Endodermal cell (in vitro differentiated cells): Measurements from ENCODE around the gene NTN3. TPM values are rescaled to one million over a fixed set of nuclear protein-coding genes. Genes with fewer than 3 reads are reported as not detected.

Experiments used
- DNase-seq: peaks from one replicate; pipeline ENCODE4 v3.0.0-alpha.2; 2017
- H3K27ac ChIP-seq: 2 replicates; pipeline ENCODE4 v1.5.1; 2013; ENCODE audit warnings: mild to moderate bottlenecking, low read depth, low read length, moderate library complexity
- H3K27me3 ChIP-seq: 2 replicates; pipeline ENCODE4 v1.6.1; 2013; ENCODE audit warnings: mild to moderate bottlenecking, low read length, moderate library complexity; ENCODE audit not compliant: insufficient read depth, control insufficient read depth, poor library complexity, severe bottlenecking
- H3K36me3 ChIP-seq: 2 replicates; pipeline ENCODE4 v1.7.0; 2013; ENCODE audit warnings: mild to moderate bottlenecking, low read length, moderate library complexity; ENCODE audit not compliant: control insufficient read depth, insufficient read depth
- H3K4me1 ChIP-seq: one replicate; pipeline ENCODE4 v1.7.0; 2013; ENCODE audit warnings: low read length; ENCODE audit not compliant: control insufficient read depth, insufficient read depth
- H3K4me3 ChIP-seq: 2 replicates; pipeline ENCODE4 v1.5.1; 2013; ENCODE audit warnings: mild to moderate bottlenecking, low read length, moderate library complexity
- H3K9ac ChIP-seq: 2 replicates; pipeline ENCODE4 v1.6.1; 2013; ENCODE audit warnings: mild to moderate bottlenecking, low read length, moderate library complexity; ENCODE audit not compliant: poor library complexity, severe bottlenecking; ENCODE audit errors: extremely low read depth
- H3K9me3 ChIP-seq: 2 replicates; pipeline ENCODE4 v1.6.1; 2013; ENCODE audit warnings: mild to moderate bottlenecking, low read length, moderate library complexity; ENCODE audit not compliant: control insufficient read depth
- H3K27ac Mint-ChIP-seq: 2 replicates; pipeline ENCODE4 v1.8.0; 2020; ENCODE audit warnings: mixed read lengths
- H3K27me3 Mint-ChIP-seq: 2 replicates; pipeline ENCODE4 v1.8.0; 2021; ENCODE audit warnings: mild to moderate bottlenecking, mixed read lengths; ENCODE audit not compliant: insufficient read depth
- H3K36me3 Mint-ChIP-seq: 2 replicates; pipeline ENCODE4 v1.8.0; 2020; ENCODE audit warnings: low read depth, mixed read lengths
- H3K4me1 Mint-ChIP-seq: 2 replicates; pipeline ENCODE4 v1.8.0; 2020; ENCODE audit warnings: mixed read lengths
- H3K4me3 Mint-ChIP-seq: 2 replicates; pipeline ENCODE4 v1.8.0; 2020; ENCODE audit warnings: mild to moderate bottlenecking, moderate library complexity, mixed read lengths
- H3K9me3 Mint-ChIP-seq: 2 replicates; pipeline ENCODE4 v1.8.0; 2020; ENCODE audit warnings: mild to moderate bottlenecking, mixed read lengths
- CTCF ChIP-seq: fragments of 200-600 bp; sonication (generic); conservative IDR thresholded peaks from 2 replicates; pipeline ENCODE4 v1.5.0; 2021; ENCODE audit warnings: antibody characterized with exemption, mild to moderate bottlenecking
- WGBS, 2 experiments: methylation state at CpG; one replicate each; pipeline versions ENCODE4 v1.1.5 to v1.1.7; 2013; ENCODE audit warnings: missing lambda C conversion rate in 2 of 2, mixed read lengths in 1 of 2; ENCODE audit not compliant: insufficient coverage in 1 of 2, insufficient read length in 1 of 2; 5-methylcytosine and 5-hydroxymethylcytosine counted together
- total RNA-seq, 2 donors: library from RNA; stranded (reverse); fragmentation: NEBNext Ultra II Directional in 1 of 2; extraction: Animal tissue kit (Norgen Biotek cat#: 25700) in 1 of 2; gene quantifications; 2 replicates in 1 of 2; 3 replicates in 1 of 2; pipeline ENCODE4 v1.2.1, GENCODE V29; 2021

The NTN3 gene
- total RNA-seq, 2 donors from 2014 or later = 0.48 to 0.62 TPM

DNA sequence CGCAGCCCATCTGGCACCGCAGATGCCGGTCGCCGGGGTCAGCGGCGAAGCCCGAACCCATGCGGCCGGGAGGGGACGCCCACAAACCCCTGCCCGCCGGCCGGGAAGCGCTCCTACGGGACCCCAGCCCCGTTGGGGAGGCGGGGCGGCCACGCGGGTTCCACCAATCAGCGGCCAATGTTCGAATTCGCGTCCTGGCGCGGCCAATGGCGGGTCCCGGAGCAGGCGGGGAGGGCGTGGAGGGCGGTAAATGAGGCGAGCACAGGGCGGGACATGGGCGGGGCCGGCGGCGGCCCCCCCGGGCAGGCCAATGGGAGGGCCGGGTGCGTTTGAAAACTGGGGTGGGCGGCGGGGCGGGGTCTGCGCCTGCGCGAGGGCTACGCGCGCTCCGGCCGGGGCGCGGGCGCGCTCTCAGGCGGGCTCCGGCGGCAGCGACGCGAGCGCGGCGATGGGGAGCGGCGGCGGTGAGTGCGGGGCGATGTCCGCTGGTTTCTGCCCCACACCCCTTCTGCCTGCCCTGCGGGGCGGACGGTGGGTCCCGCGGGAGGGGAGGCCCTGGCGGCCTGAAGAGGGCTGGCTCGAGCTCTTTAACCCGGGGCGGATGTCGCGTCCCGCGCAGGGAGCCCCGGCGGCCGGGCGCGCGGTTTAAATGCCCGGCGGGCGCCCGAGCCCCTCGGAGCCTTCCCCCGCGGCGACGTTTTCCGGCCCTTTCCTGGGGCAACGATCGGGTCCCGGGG is 41.9 kb upstream of the NTN3 start, which contains the start of gene CCNF:
CCNF (plus strand) TSS at position 414 of the 737 bp plus-strand sequence; CDS start at position 449, 35 bp downstream.
- peak; percentile 100 for DNase-seq
- Histone ChIP-seq H3K27me3 (no peaks in the 10 kb centered on the region), H3K4me1 (peaks cover 9% of the 10 kb centered on the region), H3K9me3 (no peaks in the 10 kb centered on the region), H3K4me3 (peak within 1 kb of the TSS; percentile 90), H3K36me3 (peaks cover 34% of the 10 kb centered on the region), H3K9ac (peak within 1 kb of the TSS; percentile 71), H3K27ac (peak within 1 kb of the TSS; percentile 66)
- Mint-ChIP-seq H3K27me3 (peaks cover 5% of the 10 kb centered on the region), H3K4me3 (peak within 1 kb of the TSS; percentile 75), H3K9me3 (no peaks in the 10 kb centered on the region), H3K4me1 (peaks cover 18% of the 10 kb centered on the region), H3K27ac (peak within 1 kb of the TSS; percentile 84), H3K36me3 (peaks cover 19% of the 10 kb centered on the region)
- 0% methylated on average over 37 to 103 of the region's 103 CpGs for WGBS, 2 experiments
- TF ChIP-seq CTCF = peak; percentile 10

DNA sequence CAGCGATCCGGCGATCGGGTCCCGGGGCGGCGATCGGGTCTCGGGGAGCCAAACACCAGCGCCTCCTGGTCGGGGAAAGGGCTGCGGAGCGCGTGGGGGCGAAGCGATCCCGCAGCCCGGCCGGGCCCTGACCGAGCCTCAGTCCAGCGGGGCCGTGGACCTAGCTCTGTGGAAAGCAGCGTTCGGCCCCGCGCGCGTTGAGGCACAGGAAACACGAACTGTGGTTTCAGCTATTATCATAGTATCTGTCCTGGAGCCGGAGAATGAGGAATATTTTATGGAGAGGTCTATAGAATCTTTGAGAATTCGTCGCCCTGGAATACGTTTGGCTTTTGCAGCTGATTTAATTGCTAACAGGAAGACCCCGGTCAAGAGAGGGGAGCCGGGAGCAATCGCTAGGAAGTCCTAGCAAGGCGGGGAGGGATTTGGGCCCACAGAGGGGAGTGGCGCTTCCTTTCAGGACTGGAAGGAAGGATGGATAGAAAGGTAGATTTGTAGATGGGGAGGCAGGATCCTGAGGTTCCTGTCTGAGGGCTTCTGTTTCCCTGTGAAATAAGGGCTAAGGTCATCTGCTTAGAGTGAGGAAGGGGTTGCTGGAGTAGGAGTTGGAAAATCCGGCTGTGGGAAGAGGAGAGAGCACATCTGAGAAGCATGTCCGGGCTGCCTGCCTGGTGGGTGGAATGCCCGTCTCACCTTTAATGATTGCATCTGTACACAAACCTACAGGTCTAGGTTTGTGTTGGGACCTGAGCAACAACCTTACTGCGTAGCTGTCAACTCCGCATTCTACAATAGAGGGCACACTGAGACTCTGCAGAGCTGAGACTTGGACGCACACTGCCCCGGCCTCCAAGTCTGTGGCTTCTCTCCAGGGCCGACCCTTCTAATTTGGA is 41.1 kb upstream of the NTN3 start:
- H3K9me3 ChIP-seq = no peaks in the 10 kb centered on the region
- peaks cover 9% of the 10 kb centered on the region for H3K4me1 ChIP-seq
- peak; percentile 26 for TF ChIP-seq CTCF
- H3K36me3 ChIP-seq = peaks cover 39% of the 10 kb centered on the region
- WGBS, 2 experiments = 9% methylated on average over 22 to 46 of the region's 46 CpGs
- Mint-ChIP-seq H3K4me1 (peaks cover 18% of the 10 kb centered on the region), H3K27ac (peak overlapping the region; percentile 70), H3K9me3 (no peaks in the 10 kb centered on the region), H3K36me3 (peaks cover 23% of the 10 kb centered on the region), H3K27me3 (peaks cover 5% of the 10 kb centered on the region), H3K4me3 (peak overlapping the region; percentile 75)
- no peak overlapping the region for H3K27ac ChIP-seq
- H3K27me3 ChIP-seq = no peaks in the 10 kb centered on the region
- H3K4me3 ChIP-seq = peak overlapping the region; percentile 90
- H3K9ac ChIP-seq = peak overlapping the region; percentile 71
- peak; percentile 56 for DNase-seq

DNA sequence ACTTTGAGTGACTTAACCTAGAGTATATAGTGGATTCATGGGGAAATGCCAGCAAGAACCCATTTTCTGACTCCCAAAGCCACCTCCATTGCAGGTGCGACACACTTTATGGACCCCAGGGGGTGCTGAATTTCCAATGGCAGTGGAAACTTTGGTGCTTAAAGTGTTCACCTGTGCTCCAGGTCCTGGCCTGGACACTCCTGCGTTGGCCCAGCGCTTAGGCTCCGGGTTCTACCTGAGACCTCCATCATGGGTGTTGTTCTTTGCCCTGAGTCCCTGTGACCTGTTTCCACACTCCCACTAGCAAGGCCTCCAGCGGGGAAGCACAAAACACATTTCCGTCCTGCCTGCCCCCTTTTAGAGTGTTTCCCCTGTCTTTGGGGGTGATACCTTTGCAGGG is 38.8 kb upstream of the NTN3 start:
- Mint-ChIP-seq H3K4me1 (peaks cover 18% of the 10 kb centered on the region), H3K27ac (no peak overlapping the region), H3K4me3 (no peak overlapping the region), H3K36me3 (peaks cover 41% of the 10 kb centered on the region), H3K9me3 (no peaks in the 10 kb centered on the region), H3K27me3 (peaks cover 4% of the 10 kb centered on the region)
- Histone ChIP-seq H3K27me3 (no peaks in the 10 kb centered on the region), H3K27ac (no peak overlapping the region), H3K4me1 (peaks cover 9% of the 10 kb centered on the region), H3K9me3 (no peaks in the 10 kb centered on the region), H3K4me3 (no peak overlapping the region), H3K36me3 (peaks cover 59% of the 10 kb centered on the region), H3K9ac (no peak overlapping the region)
- no peak for DNase-seq
- 98 to 100% methylated on average over 6 of the region's 6 CpGs for WGBS, 2 experiments
- TF ChIP-seq CTCF = peak; percentile 35
